ENCODE data around the gene METTL26.

DNA sequence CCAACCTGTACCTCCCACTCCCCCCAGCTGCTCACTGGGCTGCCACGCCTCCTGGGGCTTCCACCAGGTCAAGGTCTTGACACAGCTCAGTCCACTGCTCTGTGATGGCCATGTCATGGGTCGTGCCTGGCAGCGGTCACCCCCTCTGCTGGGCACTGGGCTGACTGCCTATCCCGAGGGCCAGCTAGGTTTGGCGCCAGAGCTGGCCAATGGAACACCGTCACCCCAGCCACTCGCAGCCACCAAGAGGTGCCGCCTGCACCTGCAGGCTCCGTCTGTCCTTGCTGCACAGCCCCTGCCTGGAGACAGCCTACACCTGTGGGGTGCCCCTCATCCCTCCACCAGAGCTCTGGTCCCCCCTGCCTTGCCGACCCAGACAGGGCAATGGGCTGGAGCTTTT lies 50.8 kb downstream of the METTL26 start:
- peak; percentile 32 for TF ChIP-seq CTCF (IDR thresholded peaks at IDR 0.05; ENCODE audit: low read depth, low read length, missing input control)
- TF ChIP-seq RAD21 (IDR thresholded peaks at IDR 0.05) = peak in 1 of 2 donors; percentile 54
- TF ChIP-seq EGR1 (IDR thresholded peaks at IDR 0.05; ENCODE audit: low read depth in 2 of 2) = no peak
- TF ChIP-seq MAX (IDR thresholded peaks at IDR 0.05) = no peak
- TF ChIP-seq SP1 (IDR thresholded peaks at IDR 0.05) = no peak
- TF ChIP-seq, protein P1, sequence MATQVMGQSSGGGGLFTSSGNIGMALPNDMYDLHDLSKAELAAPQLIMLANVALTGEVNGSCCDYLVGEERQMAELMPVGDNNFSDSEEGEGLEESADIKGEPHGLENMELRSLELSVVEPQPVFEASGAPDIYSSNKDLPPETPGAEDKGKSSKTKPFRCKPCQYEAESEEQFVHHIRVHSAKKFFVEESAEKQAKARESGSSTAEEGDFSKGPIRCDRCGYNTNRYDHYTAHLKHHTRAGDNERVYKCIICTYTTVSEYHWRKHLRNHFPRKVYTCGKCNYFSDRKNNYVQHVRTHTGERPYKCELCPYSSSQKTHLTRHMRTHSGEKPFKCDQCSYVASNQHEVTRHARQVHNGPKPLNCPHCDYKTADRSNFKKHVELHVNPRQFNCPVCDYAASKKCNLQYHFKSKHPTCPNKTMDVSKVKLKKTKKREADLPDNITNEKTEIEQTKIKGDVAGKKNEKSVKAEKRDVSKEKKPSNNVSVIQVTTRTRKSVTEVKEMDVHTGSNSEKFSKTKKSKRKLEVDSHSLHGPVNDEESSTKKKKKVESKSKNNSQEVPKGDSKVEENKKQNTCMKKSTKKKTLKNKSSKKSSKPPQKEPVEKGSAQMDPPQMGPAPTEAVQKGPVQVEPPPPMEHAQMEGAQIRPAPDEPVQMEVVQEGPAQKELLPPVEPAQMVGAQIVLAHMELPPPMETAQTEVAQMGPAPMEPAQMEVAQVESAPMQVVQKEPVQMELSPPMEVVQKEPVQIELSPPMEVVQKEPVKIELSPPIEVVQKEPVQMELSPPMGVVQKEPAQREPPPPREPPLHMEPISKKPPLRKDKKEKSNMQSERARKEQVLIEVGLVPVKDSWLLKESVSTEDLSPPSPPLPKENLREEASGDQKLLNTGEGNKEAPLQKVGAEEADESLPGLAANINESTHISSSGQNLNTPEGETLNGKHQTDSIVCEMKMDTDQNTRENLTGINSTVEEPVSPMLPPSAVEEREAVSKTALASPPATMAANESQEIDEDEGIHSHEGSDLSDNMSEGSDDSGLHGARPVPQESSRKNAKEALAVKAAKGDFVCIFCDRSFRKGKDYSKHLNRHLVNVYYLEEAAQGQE (IDR thresholded peaks at IDR 0.05) = no peak
- no peak for TF ChIP-seq ZBTB33 (IDR thresholded peaks at IDR 0.05)
- no peak for TF ChIP-seq FOXA1 (IDR thresholded peaks at IDR 0.05)
